CD4-positive, alpha-beta T cell treated with Interleukin-2 at 100 ng/mL for 4 hours (primary cell): Measurements from ENCODE around the gene SHC3.
"Not testable (repeated sequence)": the region's sequence is repeated elsewhere in the genome, so short reads cannot be mapped to it uniquely, and the experiment has no call there.

Experiments
- DNase-seq: peaks from one replicate; pipeline ENCODE4 v3.0.0-alpha.2; 2020; ENCODE audit warnings: low spot score

The SHC3 gene, protein sequence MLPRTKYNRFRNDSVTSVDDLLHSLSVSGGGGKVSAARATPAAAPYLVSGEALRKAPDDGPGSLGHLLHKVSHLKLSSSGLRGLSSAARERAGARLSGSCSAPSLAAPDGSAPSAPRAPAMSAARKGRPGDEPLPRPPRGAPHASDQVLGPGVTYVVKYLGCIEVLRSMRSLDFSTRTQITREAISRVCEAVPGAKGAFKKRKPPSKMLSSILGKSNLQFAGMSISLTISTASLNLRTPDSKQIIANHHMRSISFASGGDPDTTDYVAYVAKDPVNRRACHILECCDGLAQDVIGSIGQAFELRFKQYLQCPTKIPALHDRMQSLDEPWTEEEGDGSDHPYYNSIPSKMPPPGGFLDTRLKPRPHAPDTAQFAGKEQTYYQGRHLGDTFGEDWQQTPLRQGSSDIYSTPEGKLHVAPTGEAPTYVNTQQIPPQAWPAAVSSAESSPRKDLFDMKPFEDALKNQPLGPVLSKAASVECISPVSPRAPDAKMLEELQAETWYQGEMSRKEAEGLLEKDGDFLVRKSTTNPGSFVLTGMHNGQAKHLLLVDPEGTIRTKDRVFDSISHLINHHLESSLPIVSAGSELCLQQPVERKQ

GRCh38 chr9:89177944-89178829 is at the start of gene SHC3:
SHC3 (minus strand) TSS chr9:89178818; CDS start chr9:89178460, 358 bp downstream.
- no peak for DNase-seq

DNA sequence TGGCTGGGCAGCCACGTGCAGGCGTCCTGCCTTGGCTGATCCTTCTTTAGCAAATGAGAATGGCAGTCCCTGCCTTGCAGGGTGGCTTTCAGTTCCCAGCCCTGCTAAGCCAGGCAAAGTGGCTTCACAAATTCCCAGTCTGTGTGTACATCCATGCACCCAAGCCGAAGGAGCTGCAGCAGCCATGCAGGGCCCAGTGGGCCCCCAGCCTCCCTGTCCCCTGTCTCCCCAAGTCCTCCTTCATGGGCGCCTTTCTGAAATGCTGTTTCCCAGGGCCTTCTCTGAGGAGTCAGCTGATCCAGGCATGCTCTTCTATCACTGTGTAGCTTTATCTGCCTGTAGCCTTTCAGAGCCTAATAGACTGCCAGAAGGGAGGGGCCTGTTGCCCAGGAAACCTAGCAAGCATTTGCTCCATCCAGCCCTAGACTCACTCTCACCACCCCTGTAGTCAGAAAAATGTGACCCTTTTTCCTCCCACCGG is 47.4 kb upstream of the SHC3 start:
- no peak for DNase-seq

DNA sequence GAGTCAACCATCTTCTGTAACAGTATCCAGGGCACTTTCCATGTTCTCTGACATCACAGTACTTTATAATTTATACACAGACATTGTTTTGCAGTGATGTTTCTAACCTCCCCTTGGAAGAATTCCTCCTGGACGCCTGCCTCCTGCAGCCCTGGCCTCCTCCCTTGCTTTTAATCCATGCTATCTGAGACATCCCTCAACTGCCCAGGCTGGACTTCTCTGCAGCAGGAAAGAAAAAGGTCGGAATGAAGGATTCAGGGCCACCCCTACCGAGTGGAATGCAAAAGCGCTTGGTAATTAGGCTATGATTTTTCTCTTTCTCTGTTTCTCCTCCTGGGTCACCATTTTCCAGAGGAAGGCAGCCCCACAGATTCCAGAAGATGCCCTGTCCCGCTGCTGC is 47.0 kb upstream of the SHC3 start:
- no peak for DNase-seq

GRCh38 chr9:89225036-89225435 is 46.4 kb upstream of the SHC3 start:
- no peak for DNase-seq

DNA sequence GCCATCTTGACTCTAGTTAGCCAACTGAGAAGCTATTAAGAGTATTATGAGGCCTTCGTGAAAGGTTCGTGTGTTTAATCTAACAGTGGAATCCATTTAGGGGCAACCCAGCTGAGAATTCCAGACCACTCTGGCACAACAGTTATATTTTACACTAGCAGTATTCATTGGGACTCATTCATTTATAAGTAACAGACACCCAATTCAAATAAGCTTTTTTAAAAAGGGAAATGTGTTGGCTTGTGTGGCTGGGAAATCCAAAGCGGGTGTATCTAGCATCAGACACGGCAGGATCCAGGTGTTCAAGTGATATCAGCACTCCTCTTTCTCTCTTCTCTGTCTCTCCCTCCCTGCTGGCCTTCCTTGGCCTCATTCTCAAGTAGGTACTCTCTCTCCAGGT is 46.0 kb upstream of the SHC3 start:
- no peak for DNase-seq

- no peak for DNase-seq
Observed at GRCh38 chr9:89223396-89223977, 44.9 kb upstream of the SHC3 start.

GRCh38 chr9:89219637-89220036 is 41.0 kb upstream of the SHC3 start:
- DNase-seq, result no peak

DNA sequence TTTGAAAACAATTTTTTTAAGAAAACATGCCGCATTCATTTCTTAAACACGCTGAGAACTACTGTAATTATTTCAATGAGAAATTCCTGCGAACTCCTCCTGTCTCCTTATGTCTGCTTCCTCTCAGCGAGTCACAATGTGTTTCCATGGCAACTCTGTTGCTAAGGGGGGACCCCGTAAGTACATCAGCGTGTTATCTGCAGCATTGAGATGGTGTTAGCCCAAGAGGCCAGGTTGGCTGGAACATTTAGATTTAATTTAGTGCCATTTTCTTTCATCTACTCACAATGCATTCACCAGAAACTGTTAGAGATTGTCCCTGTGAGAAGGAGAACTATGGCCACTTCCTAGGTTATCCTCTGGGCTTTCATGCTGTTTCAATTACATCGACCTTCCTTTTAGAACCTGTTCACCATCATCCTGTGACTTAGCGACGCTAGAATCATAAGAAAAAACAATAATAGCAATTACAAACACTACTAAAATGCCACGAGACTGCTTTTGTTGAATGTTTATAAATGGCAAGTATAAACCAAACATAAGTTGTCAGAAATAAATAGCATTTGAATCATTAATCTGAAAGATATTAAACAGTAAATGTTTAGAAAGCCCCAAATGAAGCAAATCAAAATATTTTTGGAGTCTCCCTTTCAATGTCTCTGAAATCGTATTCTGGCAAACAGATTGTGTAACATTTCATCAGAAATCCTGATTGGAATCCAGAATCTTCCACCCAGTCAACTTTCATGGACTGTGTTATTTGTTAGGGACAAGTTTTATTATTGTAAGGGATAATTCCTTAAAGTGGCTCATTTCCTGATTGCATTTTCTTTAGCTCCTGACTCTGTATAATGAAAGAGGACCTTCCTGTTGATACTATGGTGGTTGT is 39.7 kb upstream of the SHC3 start:
- DNase-seq, result no peak

GRCh38 chr9:89215342-89215741 is 36.7 kb upstream of the SHC3 start:
- no peak for DNase-seq

- no peak for DNase-seq
Observed at GRCh38 chr9:89213396-89213880, 34.8 kb upstream of the SHC3 start.

DNA sequence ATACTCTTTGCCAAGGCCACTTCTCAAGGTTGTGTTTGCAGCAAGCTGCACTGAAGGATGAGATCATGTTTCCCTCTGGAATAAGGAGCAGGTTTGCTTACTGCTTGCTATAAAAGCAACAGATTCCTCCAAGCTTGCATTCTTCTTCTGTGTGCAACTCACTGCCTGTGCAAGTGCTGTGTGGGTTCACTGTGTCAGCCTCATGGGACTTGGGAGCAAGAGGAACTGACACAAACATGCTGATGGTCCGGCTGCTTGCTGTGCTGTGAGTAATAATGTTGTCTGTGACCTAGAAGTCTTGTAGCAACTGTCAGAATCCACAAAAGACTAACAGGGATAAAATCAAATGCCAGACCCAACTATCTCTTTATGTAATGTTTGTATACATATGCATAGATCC is 33.6 kb upstream of the SHC3 start:
- DNase-seq, result no peak

GRCh38 chr9:89209311-89209710 is 30.7 kb upstream of the SHC3 start:
- not testable (repeated sequence) for DNase-seq

DNA sequence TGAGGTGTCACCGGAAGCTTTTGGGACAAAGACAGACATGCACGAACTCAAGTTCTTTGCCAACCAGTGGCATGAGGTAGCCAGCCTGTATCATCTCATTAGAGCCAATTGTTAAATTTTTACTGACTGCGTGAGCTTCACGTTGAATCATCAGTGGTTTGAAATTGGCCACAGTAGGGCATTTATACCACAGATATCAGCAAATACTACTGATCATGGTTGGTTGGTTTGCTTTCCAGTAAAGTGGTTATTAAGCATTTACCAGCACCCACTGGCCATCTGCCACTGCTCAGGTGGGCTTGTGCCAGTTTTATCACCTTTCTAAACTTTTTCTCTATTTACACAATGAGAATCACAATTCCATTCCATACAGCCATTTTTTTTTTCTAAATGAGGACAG is 28.4 kb upstream of the SHC3 start:
- DNase-seq, result no peak

DNA sequence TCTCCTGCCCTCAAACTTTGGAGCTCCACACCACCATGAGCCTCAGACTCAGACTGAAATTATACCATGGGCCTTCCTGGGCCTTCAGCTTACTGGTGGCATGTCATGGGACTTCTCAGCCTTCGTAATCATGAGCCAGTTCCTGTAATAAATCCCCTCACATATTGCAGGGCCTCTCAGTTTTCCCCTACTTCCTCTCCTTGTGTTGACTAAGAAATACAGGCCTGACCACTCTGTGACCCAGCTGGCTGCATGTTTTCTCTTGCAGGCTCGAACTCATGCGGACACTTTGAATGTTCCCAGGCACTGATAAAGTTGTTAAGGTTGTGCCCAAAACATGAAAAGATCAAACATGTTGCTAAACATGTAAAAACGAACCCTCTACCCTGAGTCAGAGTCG is 26.2 kb upstream of the SHC3 start:
- DNase-seq, result no peak

GRCh38 chr9:89195131-89195797 is 16.6 kb upstream of the SHC3 start:
- no peak for DNase-seq

GRCh38 chr9:89194421-89195130 is 16.0 kb upstream of the SHC3 start:
- DNase-seq, result no peak

DNA sequence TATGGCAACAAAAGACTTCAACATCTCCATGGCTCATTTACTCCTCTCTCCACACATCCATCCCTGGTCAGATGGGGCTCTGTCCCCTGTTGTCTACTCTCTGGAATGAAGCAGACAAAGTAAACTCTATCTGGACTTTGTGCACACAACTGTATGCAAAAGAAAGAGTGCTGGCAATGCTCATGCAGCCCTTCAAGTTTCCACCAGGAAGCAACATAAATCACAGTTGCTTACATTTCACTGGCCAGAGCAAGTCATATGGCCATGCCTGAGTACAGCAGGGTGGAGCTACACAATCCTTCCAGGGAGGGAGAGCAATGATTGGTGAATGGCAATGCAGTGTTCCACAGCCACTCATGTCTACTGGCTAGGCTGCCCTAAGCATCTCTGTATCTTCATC is 12.4 kb upstream of the SHC3 start:
- DNase-seq, result no peak

GRCh38 chr9:89189215-89189614 is 10.6 kb upstream of the SHC3 start:
- DNase-seq, result no peak

DNA sequence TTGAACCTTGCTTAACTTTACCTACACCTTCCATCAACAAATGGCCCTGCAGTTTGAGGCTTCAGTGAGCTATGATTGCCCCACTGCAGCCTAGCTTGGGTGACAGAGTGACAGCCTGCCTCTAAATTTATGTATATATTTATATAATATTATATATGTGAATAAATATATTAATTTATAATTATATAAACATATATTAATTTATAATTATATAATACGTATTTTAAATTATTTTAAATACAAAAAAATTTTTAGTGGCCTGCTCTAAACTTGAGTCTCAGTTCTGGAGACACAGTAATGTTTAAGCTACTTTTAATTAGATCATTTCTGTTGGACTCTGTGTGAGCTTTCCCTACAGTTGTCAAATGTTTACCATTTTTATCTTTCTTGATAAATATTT is 9.3 kb upstream of the SHC3 start:
- no peak for DNase-seq

- no peak for DNase-seq
Observed at GRCh38 chr9:89187541-89187940, 8.9 kb upstream of the SHC3 start.
